Sigmoid colon (tissue), 3 donors: ENCODE data around the gene CDH23.

ENCODE experiments used
- CTCF ChIP-seq, 4 experiments: fragments of 450-650 bp in 3 of 4; fragments of 200-600 bp in 1 of 4; IDR thresholded peaks; one replicate each; pipeline ENCODE4 v1.5.1; 2016 to 2019; ENCODE audit warnings: antibody characterized with exemption in 4 of 4, mild to moderate bottlenecking in 3 of 4, moderate library complexity in 2 of 4
- POLR2A ChIP-seq, 2 donors: fragments of 450-650 bp; IDR thresholded peaks; one replicate each; pipeline ENCODE4 v1.6.1; 2016; ENCODE audit warnings: antibody characterized with exemption in 2 of 2, mild to moderate bottlenecking in 2 of 2, moderate library complexity in 2 of 2

GRCh38 chr10:71737001-71737833 is 340.5 kb downstream of the CDH23 start:
- no peak for TF ChIP-seq CTCF (IDR thresholded peaks at IDR 0.05)
- TF ChIP-seq POLR2A (IDR thresholded peaks at IDR 0.05), result no peak
